Left ventricle myocardium inferior (tissue), 1 donor: ENCODE results near the gene CEBPZ. TPM values are rescaled to one million over a fixed set of nuclear protein-coding genes. Genes with fewer than 3 reads are reported as not detected.
"Not testable (repeated sequence)": the region's sequence is repeated elsewhere in the genome, so short reads cannot be mapped to it uniquely, and the experiment has no call there.

Experiments
- DNase-seq: peaks from one replicate; pipeline ENCODE4 v3.0.0-alpha.2; 2020
- H3K27ac ChIP-seq: fragments of 200-600 bp; replicated peaks from 2 replicates; pipeline ENCODE4 v1.8.0; 2021
- H3K27me3 ChIP-seq: fragments of 200-600 bp; 2 replicates; pipeline ENCODE4 v1.8.0; 2021; ENCODE audit warnings: low read depth
- H3K36me3 ChIP-seq: fragments of 200-600 bp; 2 replicates; pipeline ENCODE4 v1.8.0; 2021
- H3K4me1 ChIP-seq: fragments of 200-600 bp; 2 replicates; pipeline ENCODE4 v1.8.0; 2021
- H3K4me3 ChIP-seq: fragments of 200-600 bp; 2 replicates; pipeline ENCODE4 v1.8.0; 2021; ENCODE audit warnings: mild to moderate bottlenecking, moderate library complexity
- H3K9me3 ChIP-seq: fragments of 200-600 bp; replicated peaks from 2 replicates; pipeline ENCODE4 v1.8.0; 2021
- CTCF ChIP-seq: fragments of 200-600 bp; IDR thresholded peaks from 2 replicates; pipeline ENCODE4 v1.8.0; 2021; ENCODE audit warnings: antibody characterized with exemption, mild to moderate bottlenecking, borderline replicate concordance
- intact Hi-C: fragments of 100-400 bp; cut with micrococcal nuclease; formaldehyde crosslinking; loops from one replicate; pipeline ENCODE4 v1.11.0; 2022
- total RNA-seq: library from RNA; stranded (reverse); fragmentation: NEBNext Ultra II Directional; extraction: Animal tissue kit (Norgen Biotek cat#: 25700); gene quantifications from one replicate; pipeline ENCODE4 v1.2.1, GENCODE V29; 2021
- donor health status: DM: no; HTN: yes; CAD: no; lungs with severe emphysema.

CEBPZ gene
- total RNA-seq, 1 donor from 2014 or later = 25.3 TPM

- no peak for DNase-seq
- Histone ChIP-seq H3K27ac (peak overlapping the region; percentile 94), H3K9me3 (no peaks in the 10 kb centered on the region), H3K36me3 (peaks cover 21% of the 10 kb centered on the region), H3K27me3 (no peaks in the 10 kb centered on the region), H3K4me3 (peak overlapping the region; percentile 92), H3K4me1 (peaks cover 68% of the 10 kb centered on the region)
- TF ChIP-seq CTCF = no peak
- intact Hi-C loops = no loop called here
Observed at GRCh38 chr2:37230581-37230980, 815 bp downstream of the CEBPZ start.

- peaks cover 75% of the 10 kb centered on the region for H3K4me1 ChIP-seq
- no peaks in the 10 kb centered on the region for H3K9me3 ChIP-seq
- DNase-seq = no peak
- no peak for TF ChIP-seq CTCF
- H3K4me3 ChIP-seq = no peak overlapping the region
- no peaks in the 10 kb centered on the region for H3K27me3 ChIP-seq
- peaks cover 21% of the 10 kb centered on the region for H3K36me3 ChIP-seq
- intact Hi-C loops = no loop called here
- no peak overlapping the region for H3K27ac ChIP-seq
Observed at GRCh38 chr2:37228788-37229187, 2.6 kb downstream of the CEBPZ start.

- DNase-seq = no peak
- no peaks in the 10 kb centered on the region for H3K27me3 ChIP-seq
- H3K4me3 ChIP-seq = no peak overlapping the region
- H3K4me1 ChIP-seq = peaks cover 62% of the 10 kb centered on the region
- H3K9me3 ChIP-seq = no peaks in the 10 kb centered on the region
- TF ChIP-seq CTCF = no peak
- intact Hi-C loops = no loop called here
- H3K36me3 ChIP-seq = peaks cover 39% of the 10 kb centered on the region
- H3K27ac ChIP-seq = no peak overlapping the region
Observed at GRCh38 chr2:37226863-37227262, 4.5 kb downstream of the CEBPZ start.

GRCh38 chr2:37225129-37225528, 6.3 kb downstream of the CEBPZ start:
- H3K27ac ChIP-seq, H3K4me3 ChIP-seq, intact Hi-C loops, H3K9me3 ChIP-seq, H3K27me3 ChIP-seq, DNase-seq: not testable (repeated sequence)
- H3K4me1 ChIP-seq = peaks cover 45% of the 10 kb centered on the region
- peaks cover 57% of the 10 kb centered on the region for H3K36me3 ChIP-seq

- no peaks in the 10 kb centered on the region for H3K27me3 ChIP-seq
- peaks cover 67% of the 10 kb centered on the region for H3K36me3 ChIP-seq
- H3K4me3 ChIP-seq = no peak overlapping the region
- H3K4me1 ChIP-seq = peaks cover 35% of the 10 kb centered on the region
- H3K27ac ChIP-seq = no peak overlapping the region
- intact Hi-C loops = no loop called here
- TF ChIP-seq CTCF = no peak
- H3K9me3 ChIP-seq = no peaks in the 10 kb centered on the region
- no peak for DNase-seq
Observed at GRCh38 chr2:37224063-37224462, 7.3 kb downstream of the CEBPZ start.

- H3K27ac ChIP-seq = no peak overlapping the region
- peaks cover 27% of the 10 kb centered on the region for H3K4me1 ChIP-seq
- TF ChIP-seq CTCF = no peak
- H3K9me3 ChIP-seq = no peaks in the 10 kb centered on the region
- no peaks in the 10 kb centered on the region for H3K27me3 ChIP-seq
- H3K36me3 ChIP-seq = peaks cover 70% of the 10 kb centered on the region
- intact Hi-C loops = no loop called here
- no peak for DNase-seq
- no peak overlapping the region for H3K4me3 ChIP-seq
Observed at GRCh38 chr2:37223131-37223530, 8.3 kb downstream of the CEBPZ start.
